AG08396 (cell line): ENCODE measurements around the gene UROS.

Experiments
- DNase-seq: peaks from one replicate; pipeline ENCODE4 v3.0.0; 2012; ENCODE audit warnings: low spot score, mixed read lengths

Gene UROS

DNA sequence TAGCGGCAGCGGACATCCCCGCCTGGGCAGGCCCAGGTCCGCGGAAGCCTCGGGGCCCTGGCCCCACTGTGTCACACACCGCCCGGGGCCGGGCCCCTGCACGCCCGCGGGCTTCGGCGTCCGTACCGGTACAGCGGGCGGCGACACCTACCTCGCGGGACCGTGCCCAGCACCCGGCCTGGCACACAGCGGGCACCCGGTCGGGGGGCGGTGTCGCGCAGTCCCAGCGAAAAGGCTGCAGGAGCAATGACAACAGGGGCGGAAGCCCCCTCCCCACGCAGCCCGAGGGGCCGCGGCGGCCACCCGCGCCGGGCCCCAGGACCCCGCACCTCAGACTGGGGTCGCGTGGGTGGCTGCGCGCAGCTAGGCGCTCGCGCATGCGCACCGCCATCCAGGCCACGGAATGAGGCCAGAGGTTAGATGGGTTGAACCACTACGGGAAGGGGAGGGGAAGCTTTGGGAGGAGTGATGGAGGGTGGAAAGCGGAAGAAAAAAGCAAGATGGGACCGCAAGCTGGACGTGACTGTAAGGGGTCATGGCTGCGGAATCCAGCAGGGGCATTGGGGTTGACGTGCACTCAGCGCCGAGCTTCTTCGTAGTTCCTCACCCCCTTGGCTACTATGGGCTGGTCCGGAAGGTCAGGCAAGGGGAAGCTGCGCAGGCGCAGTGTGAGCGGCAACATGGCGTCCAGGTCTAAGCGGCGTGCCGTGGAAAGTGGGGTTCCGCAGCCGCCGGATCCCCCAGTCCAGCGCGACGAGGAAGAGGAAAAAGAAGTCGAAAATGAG is at the start of gene UROS, which contains the start of gene BCCIP:
UROS (minus strand) TSS at position 381 of the 785 bp plus-strand sequence. CDS start 6,759 bp downstream, outside the sequence.
BCCIP (plus strand) TSS at position 669 of the 785 bp plus-strand sequence; CDS start at position 681, 12 bp downstream.
- peak; percentile 96 for DNase-seq

DNA sequence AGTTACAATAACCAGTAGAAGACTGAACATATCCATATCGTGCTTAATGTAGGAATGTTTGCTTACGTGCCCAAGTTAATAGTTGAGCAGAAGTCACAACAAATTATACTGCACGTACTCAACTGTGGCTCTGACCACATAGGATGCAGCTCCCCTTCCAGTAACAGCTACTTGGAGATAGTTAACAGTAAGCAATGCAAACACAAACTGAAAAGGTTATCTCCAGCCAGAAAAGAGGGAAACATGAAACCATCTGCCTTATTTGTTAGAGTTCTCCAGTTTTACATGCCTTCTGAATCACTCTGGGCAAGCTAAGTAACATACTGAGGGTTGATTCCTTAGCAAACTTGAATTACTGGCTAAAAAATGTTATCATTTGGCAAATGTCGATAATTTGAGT is 48.3 kb upstream of the UROS start:
- peak; percentile 15 for DNase-seq

DNA sequence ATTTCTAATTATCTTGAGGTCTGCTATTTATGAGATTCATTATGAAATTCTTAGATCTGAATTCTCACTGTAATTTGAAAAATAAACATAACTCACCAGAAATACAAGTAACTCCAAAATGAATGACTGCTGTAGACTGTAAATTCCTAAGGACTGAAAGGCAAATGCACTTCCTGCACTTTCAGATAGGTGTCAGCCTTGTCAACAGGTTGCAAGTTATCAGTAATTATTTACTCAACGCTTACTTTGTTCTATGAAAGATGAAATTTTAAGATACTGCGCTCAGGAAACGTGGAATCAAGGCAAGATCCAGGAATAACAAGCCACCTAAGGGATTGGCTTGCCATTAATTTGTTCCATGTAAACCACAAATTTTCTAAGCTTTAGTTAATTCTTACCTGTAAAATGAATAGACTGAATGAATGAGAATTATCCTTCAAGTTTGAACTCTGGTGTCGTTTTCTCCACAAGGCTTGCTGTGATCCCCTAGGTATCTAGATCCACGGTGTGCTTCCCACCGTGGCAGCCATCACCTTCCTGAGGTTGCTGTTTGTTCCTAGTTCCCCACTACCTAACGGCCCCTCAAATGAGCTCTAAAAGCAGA is 45.4 kb upstream of the UROS start:
- DNase-seq: no peak

DNA sequence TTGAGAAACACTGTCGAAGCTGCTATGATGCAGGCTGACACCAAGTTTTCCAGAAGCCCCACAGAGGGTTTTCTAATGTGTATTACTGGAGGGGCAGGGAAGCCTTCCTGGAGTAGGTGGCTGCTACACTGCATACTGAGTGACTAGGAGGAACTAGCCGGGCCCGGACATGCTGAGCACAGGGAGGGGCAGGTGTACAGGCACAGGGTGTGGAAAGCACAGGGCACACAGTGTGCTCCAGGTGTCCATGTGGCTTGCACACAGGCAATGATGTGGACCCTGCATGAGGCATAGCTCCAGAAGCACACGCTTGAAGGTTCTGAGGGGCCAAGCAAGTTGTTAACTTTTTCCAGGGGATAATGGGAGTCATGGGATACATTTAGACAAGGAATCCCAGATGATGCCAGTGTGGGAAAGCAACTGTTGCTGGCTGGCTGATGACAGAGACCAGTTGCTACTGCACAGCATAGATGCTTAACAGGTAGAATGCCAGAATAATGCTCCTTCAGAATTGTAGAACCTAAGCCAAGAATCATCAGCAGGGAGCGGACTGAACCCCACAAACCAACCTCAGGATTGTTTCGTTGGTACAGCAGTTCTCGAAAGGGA is 43.5 kb upstream of the UROS start:
- DNase-seq: no peak

DNA sequence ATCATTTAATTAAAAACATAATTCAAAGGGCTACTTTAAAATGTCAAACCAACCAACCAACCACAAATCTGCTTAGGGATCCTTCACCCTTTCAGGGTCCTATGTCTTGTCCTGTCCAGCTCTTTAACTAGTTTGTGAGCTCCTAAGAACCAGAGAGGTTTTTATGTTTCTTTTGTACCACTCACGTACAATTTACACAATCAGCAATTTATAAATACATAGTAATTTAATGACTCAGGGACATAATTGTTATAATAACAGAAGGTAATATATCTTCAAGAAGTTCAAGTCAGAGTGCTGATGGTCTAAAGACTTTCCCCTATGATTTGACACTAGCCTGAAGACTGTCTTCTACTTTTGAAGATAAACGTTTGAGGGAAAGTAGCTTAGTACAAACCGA is 42.1 kb upstream of the UROS start:
- no peak for DNase-seq

DNA sequence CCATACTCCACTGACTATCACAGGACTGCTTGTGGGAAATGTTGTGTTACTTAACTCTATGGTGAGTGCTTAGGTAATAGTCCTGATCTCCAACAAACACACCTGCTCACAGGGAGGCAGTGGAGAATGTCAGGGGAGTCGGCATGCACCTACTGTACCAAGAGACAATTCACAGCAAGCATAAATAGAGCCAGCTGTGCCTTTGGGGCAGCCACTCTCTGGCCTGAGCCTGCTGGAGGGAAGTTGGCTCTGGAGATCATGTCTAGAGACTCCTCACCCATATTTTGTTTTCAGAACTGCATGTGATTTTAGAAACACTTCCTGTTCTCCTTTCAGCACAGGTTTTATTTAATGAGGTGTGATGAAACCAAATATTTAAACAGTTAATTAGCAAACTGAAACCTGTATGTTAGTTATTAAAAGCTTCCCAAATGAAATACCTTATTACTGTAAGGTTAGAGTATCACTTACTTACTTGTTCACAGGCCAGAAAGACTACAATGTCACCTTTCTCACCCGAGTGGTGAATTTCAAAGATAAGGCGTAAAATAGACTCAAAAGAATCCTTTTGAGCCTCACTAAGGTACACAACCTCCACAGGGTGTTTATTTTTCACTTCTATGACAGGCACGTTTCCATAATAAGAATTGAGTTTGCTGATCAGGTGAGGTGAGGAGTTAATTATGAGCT is 36.2 kb upstream of the UROS start:
- DNase-seq: no peak

DNA sequence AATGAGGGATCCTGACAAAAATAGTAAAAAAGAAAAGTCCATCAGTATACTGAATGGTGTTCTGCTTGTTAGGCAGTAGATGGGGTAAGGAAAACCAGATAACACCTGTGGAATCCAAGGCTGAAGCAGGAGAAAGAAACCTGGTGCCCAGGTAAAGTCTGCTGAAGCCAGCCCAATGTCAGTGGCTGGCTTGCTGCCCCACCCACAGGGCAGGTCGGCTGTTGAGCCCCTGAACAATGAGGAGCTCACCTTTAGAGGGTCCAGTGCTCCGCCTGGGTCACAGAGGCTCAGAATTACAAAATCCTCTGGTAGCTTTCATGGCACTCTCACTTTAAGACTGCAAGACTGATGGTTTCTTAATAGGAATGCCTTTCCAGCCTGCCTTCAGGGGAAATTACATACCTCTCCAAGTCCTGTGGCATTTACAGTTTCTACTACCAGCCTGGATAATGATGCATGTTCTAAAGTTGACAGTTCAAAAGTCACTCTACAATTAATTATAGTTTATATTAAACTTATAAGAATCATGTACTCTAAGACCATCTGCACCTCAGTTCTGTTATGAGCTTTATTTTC is 34.2 kb upstream of the UROS start:
- no peak for DNase-seq

DNA sequence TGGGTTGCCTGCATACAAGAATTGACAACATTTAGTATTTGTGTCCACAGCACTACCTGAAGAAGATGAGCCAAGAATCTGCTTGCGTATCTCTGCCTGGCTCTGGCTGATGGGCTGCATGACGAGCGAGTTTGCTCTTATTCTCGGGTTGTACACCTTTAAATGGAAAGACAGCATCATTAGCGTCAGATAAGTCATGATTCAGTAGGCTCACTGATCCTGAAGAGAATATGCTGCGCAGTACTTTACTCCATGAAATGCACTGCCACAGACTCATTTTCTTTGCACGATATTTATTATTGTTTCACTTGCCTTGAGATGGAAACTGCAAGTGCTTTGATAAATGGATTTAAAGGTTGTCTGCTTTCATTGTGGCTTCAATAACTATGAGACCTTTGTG is 29.4 kb upstream of the UROS start:
- DNase-seq: no peak

DNA sequence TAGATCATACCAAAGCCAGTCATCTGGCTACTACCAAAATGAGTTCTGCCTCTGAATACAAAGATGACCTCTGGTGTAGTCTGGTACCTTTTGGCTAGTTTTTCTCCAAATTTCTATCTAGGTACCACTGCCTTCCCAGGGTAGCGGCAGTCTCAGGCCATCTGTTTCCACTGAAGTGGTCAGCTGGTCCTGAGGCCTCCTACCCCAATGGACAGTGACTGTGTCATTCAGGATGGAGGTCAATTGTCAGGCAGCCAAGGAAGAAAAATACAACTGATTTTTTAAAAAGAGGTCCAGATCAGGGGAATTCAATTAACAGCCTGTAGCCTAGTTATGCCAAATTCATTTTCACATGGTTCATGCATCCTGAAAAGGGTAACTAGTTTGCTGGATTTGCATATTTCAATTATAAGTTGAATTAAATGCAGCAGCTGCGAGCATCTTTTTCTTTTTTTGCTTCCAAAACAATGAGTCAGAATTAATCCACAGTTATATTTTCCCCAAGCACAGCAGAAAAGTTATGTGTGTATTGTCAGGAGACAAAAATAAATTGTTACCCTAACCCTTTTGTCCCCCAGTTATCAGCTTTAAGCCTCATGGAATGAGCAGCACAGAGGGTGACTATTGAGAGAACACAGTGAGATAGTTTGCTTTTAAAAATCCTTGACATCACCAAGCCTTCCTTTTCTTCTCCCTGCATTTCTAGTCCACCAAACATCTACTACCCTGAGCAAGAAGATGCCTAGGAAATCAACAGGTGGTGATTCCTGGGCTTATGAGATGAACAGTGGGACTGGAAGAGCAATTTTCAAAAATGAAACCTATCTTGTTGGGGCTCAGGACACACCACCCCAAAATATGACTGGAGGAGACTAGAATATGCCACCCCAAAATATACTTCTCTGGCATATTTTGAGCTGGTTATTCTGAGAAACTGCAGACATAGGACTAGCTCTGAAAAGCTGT is 28.0 kb upstream of the UROS start:
- no peak for DNase-seq

DNA sequence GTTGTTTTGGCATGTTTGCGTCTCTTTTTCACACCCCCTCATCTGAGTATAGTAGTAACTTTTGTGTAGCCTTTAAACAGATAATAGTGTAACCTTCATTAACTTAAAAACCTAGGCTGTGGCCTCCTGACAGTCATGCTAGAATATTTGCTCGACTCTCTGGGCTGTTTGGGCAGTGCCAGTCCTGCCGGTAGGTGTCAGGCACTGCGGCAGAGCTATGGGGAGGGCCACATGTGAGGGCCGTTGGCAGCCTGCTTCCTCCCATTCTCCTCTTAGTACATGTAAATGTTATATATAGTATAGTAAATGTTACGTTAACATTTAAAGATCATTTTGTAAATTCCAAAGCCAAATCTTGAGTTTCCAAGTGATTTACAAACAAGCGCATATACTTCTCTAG is 26.4 kb upstream of the UROS start:
- DNase-seq: no peak

DNA sequence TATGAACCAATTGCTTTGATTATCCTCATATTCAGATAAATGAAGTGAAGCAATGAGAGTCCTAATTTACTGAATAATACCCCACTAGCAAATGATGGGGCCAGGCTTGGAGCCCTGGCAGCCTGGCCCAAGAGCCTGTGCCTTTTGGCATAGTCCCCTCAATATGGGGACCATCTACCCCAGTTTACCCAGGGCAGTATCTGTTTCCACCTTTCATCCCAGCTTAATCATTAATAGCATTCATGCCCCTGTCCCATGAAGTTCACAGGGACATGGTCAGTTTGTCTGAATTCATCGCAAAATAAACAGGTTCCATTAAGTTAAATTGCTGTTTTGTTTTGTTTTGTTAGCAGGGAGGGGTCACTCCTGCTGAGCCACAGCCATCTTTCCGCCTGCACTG is 25.8 kb upstream of the UROS start:
- DNase-seq: no peak

DNA sequence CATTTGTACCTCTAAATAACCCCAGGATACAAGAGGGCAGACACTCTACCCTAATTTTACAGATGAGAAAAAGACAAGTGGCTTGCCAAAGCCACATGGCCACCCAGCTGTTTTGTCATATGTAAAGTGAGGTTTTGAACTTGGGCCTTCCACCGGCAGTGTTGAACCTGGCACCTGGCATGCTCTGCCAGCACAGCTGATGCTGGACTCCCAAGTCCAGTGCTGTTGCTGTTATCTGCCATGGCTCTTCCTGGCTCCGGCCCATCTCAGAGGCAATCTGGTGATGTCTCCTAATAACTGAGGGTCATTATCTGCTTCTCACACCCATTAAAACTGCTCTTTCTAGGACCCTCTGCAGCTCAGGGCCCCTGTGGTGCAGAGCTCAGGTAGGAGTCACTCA is 25.3 kb upstream of the UROS start:
- no peak for DNase-seq

DNA sequence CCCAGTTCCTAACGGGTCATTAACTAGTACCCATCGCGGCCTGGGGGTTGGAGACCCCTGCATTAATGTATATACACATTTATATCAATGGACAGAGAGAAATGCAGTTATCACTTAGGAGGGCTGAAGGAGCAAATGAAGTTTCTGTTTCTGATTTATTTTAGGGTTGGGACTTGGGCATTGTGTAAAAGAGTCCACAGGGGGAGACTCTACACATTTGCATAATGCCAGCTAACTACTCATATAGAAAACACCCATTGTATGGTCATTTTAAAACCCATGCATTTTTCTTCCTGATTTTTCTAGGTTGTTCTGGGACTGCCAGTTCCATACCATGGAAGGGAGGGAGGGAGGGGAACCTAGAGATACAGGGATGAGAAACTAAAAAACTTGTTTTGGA is 23.8 kb upstream of the UROS start:
- no peak for DNase-seq

DNA sequence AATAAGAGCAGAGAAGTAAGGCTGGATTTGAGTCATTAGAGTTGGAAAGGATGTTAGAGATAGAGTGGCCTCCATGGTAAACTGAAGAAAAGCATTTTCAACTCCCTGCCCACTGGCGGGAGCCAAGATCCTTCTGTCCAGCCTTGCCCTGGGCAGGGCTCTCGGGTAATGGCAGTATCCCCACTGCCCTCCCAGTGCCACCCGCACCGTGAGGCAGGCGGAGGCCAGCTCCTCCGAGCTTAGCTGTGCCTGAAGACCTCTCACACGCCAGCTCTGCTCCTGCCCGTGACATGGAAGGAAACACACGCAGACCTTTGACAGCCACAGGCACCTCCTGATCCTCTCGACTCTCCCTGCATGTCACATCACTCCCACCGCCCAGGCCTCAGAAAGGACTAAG is 22.6 kb upstream of the UROS start:
- no peak for DNase-seq

DNA sequence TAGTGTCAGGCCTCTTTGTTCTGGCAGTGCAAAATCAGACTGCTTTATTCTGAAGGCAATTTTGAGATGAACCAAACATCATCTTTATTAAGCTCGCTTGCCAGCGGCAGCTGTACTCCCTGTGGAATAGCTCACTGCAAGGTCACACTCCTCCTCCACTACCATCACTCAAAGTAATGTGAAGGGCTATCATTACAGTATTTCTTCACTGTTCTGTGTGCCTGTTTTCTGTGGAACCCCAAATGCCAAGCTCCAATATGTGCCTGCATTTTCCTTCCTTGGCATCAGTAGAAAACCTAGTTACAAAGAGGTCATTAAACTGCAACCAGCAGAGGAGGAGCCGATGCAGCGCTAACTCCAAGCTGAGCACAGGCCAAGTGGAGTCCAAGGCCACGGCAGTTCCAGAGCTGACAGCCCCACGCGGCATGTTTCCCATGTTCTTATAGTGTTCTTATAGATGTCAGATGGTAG is 21.7 kb upstream of the UROS start:
- no peak for DNase-seq

DNA sequence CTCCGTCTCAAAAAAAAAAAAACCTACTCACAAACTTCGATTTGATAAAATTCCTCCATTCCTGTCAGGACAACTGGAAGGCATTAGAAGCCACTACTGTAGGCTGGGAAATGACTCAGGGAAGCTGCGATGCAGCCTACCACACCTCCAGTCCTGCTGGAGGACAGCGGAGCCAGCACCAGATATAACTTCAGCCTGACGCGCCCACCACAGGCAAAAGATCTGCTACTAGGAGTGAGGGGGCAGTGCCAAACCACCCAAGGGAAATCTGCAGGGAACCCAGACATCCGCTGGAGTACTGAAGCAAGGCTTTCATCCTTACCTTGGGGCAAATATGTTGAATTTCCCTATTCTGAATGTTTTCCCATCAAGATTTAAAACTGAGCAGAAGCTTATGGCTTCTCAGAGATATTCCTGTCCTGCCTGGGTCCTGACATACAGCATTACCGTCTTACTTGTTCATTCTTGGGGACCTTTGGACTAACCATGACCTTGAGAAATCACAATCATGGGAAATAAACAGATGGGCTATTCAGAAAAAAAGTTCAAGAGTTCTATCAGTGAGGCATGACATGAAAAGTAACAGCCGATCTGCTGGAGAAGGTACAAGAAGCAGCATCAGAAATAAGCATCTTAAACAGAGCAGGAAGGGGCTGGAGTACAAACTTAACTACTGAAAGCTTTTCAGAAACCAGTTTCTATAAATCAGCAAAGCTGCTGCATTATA is 20.7 kb upstream of the UROS start:
- DNase-seq: no peak

DNA sequence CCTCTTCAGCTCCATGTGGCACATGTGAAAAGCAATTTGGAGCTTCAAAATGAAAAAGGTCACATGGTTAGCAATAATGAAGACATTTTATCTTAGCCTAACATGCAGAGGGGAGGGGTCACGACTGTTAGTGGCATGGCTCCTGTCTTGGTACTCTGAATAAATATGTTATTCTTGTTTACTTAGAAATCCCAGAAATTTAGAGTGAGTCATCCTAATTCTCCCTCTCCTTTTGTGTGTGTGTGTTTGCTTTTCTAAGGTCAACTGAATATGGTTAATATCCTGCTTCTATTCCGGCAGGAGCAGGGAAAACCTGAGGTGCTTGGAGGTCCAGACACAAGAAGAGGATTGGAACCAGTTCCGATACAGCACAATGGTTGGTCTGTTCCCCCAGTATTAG is 17.9 kb upstream of the UROS start:
- no peak for DNase-seq

DNA sequence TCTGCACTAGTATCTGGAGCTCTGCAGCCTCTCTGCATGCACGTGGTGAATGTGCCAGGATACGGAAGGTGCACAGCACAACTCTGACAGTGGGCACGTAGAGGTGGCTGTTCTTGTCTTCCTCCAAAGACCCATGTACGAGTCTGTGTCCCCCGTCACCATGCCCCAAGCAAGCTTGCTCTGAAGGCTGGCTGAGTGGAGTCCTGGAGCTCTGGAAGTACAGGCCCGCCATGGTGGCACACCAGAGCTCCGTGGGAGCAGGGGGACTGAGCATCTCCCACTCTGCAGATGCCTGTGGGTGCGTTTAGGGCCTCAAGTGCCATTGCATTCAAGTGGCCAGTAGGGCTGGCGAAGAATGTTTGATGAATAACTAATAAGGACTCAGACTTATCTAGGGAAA is 17.3 kb upstream of the UROS start:
- no peak for DNase-seq

DNA sequence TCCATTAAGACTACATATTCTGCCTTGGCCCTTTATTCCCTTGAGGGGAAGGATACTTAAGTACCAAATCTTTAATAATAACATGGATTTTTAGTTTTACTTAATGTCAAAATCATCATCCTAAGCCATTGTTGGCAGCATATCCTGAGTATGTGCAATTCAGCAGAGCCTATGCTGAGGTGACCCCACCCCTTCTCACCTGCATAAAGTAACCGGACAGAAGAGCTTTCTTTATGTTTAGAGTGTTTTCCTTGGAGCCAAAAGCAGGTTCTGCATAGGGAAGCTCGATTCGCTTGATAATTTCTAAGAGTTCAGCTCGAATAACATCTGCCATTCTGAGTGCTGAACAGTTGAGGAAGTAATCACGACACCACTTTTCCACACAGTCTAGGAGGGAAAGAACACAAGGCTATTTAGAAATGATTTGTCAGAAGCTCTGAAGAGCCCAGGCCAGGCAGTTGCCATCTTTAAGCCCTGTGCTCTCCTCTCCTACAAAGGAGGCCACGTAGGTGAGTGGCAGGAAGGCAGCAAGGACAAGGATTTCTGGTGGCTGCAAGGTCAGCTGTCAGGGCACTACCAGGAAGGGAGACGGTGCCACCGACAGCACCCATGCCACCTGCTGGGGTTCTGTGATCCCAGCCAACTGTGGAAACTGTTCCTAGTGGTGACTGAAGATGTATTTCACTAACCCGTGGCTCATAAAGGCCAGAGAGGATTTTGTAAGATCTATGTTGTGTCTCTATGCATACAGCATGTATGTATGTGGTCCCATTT is 15.9 kb upstream of the UROS start:
- DNase-seq: no peak

DNA sequence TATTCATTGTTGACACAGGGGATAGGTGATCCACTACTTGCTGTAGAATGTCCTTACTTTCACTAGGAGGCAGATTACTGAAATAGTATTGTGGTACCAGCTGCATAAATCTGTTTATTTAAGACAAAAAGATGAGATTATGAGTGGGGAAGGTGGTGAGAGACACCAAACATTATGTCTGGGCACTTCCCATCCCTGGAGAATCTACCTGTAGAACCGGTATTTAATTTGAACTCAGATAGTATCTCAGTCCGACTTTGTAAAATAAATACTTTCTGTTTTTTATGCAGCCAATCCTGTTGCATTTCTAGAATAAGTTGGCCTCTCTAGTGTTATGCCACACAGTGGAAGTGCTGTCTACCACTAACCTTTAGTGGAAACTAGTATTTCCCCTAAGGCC is 13.7 kb upstream of the UROS start:
- DNase-seq: no peak
